GM19438 (cell line): Measurements from ENCODE around the gene IGSF1.
"Not testable (repeated sequence)": the region's sequence is repeated elsewhere in the genome, so short reads cannot be mapped to it uniquely, and the experiment has no call there.

ENCODE experiments used
- ATAC-seq: cut with Tn5 transposase; IDR thresholded peaks from one replicate; pipeline ENCODE4 v1.9.1; 2021; ENCODE audit warnings: low read depth; ENCODE audit not compliant: unreplicated experiment

The IGSF1 gene

GRCh38 chrX:131277543-131278136 lies 11.5 kb downstream of the IGSF1 start:
- no peak for ATAC-seq

GRCh38 chrX:131273011-131273410 lies 16.1 kb downstream of the IGSF1 start:
- ATAC-seq: no peak

GRCh38 chrX:131271826-131272225 lies 17.3 kb downstream of the IGSF1 start:
- no peak for ATAC-seq

GRCh38 chrX:131271274-131271673 lies 17.8 kb downstream of the IGSF1 start:
- ATAC-seq: no peak

GRCh38 chrX:131270080-131270479 lies 19.0 kb downstream of the IGSF1 start:
- no peak for ATAC-seq

- no peak for ATAC-seq
Observed at GRCh38 chrX:131264665-131265064, 24.4 kb downstream of the IGSF1 start.

- ATAC-seq: no peak
Observed at GRCh38 chrX:131264053-131264452, 25.1 kb downstream of the IGSF1 start.

- no peak for ATAC-seq
Observed at GRCh38 chrX:131262738-131263679, 26.1 kb downstream of the IGSF1 start.

GRCh38 chrX:131262200-131262599 lies 26.9 kb downstream of the IGSF1 start:
- no peak for ATAC-seq

- ATAC-seq: no peak
Observed at GRCh38 chrX:131257367-131257766, 31.7 kb downstream of the IGSF1 start.

GRCh38 chrX:131250984-131251738 lies 37.9 kb downstream of the IGSF1 start:
- not testable (repeated sequence) for ATAC-seq

- no peak for ATAC-seq
Observed at GRCh38 chrX:131239057-131239456, 50.0 kb downstream of the IGSF1 start.

GRCh38 chrX:131237363-131237762 lies 51.7 kb downstream of the IGSF1 start:
- no peak for ATAC-seq

GRCh38 chrX:131235768-131236545 lies 53.1 kb downstream of the IGSF1 start:
- no peak for ATAC-seq

- ATAC-seq: no peak
Observed at GRCh38 chrX:131227608-131228007, 61.5 kb downstream of the IGSF1 start.

- ATAC-seq: no peak
Observed at GRCh38 chrX:131226591-131226990, 62.5 kb downstream of the IGSF1 start.

GRCh38 chrX:131225078-131225477 lies 64.0 kb downstream of the IGSF1 start:
- no peak for ATAC-seq
